Activated effector memory CD4-positive, alpha-beta T cell treated with anti-CD3 and anti-CD28 coated beads, Interleukin-2, amount 50 U/mL, for 16 hours (primary cell): Measurements from ENCODE around the gene OSBPL8.
"Not testable (repeated sequence)": the region's sequence is repeated elsewhere in the genome, so short reads cannot be mapped to it uniquely, and the experiment has no call there.

ENCODE experiments used
- DNase-seq: peaks from one replicate; pipeline ENCODE4 v3.0.0-alpha.2; 2020

Gene OSBPL8

DNA sequence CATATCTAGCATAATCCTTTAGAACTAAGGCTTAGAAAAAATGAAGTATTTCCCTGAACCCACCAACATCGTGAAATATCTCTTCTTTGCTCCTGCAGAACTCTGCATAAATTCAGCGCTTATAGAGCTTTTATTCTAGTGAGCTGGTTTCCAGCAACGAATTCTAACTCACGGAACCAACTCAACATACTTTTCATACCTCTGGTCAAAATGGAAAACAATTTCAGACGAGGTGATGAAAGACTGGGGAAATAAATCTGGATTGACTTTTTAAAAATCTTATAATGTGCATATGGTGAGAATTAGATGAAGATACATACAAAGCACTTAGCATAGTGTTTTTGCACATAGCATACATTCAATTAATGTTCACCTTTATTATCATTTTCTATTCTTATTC is 148.8 kb downstream of the OSBPL8 start:
- DNase-seq = no peak

DNA sequence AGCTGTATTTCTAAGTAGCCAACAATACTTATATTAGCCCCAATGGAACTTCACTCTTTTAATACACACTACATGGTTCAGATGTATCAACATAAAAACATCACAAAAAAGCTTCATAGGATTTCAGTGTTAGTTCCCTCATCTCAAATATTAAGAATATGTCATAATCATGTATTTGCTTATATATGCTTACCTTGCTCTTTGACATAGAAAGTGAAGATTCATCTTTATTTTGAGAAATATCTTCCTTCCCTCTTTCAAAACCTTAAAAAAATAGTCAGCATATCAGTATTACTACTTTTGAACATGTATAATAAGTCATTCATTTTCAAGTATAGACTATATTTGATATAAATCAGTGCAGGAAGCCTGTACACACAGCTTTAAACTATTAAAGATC is 149.2 kb downstream of the OSBPL8 start:
- no peak for DNase-seq

DNA sequence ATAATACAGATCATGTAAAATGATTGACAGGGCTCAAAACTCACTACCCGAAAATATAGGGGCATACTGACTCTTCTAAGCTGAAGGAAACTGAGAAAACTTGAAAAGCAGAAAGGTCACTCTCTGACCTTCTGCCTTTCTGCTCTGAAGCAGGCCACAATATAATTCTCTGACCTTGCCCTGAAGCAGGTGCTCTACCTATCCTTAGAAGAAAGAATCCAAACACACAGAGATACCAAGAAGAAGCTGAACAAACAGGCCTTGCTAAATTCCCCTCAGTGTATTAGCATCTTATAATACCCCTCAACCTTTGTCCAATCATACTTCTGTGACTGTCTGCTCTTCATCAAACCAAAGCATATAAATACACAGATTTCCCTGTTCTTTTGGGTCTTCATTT is 150.5 kb downstream of the OSBPL8 start:
- no peak for DNase-seq

DNA sequence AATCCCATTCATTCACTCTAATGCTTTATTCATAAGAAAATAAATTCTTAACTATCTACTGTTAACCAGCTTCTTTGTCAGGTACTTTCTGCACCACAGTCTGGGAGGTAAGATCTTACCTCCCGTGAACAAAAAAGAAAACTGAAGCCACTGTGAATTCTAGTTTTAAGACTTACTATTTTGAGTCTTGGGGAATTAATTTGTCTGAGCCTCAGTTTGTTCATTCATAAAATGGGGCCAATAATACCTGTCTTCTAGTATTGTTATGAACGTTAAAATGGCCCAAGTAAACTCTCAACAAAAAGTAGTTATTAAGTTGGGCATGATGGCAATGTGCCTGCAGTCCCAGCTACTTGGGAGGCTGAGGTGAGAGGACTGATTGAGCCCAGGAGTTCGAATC is 151.9 kb downstream of the OSBPL8 start:
- DNase-seq = no peak

DNA sequence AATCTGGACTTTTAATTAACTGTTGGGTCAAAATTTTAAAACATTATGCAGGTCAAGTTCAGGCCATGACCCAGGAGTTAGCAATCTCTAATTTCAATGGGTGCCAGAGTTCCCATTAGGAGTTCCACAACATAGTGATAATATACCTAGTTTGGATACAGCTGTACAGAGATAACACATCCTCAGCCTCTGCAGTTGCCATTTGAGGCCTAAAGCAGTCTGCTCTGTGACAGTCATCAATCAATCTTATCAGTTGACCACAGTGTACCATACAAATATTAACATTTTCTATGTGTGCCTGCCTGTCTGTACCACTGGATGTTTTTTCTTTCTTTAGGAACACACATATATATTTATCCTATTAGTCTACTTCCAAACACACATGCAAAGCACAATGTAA is 157.3 kb downstream of the OSBPL8 start:
- no peak for DNase-seq

DNA sequence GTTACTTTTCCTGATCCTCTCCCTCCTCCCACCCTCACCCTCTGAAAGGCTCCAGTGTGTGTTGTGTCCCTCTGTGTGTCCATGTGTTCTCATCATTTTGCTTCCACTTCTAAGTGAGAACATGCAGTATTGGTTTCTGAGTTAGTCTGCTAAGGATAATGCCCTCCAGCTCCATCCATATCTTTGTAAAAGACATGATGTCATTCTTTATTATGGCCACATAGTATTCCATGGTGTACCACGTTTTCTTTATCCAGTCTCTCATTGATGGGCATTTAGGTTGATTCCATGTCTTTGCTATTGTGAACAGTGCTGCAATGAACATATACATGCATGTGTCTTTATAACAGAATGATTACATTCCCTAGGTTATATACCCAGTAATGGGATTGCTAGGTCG is 159.4 kb downstream of the OSBPL8 start:
- DNase-seq = no peak

DNA sequence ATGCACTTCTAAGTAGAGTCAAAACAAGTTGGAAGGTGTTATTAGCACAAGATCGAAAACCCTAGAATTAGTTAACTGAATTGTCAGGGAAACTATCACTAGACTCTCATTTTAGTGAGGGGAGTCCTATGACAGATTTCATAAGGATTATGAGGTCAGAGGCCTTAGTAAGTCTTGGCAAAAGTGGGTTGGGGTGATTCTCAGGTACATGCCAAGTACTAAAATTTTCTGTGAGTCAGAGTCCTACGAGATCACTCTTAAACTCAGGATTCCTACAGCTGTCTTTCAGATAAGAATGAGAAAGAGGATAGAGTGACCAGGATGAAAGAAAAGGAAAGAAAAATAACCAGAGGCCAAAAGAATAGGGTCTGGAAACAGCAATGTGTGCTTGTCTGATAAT is 160.5 kb downstream of the OSBPL8 start:
- DNase-seq = no peak

DNA sequence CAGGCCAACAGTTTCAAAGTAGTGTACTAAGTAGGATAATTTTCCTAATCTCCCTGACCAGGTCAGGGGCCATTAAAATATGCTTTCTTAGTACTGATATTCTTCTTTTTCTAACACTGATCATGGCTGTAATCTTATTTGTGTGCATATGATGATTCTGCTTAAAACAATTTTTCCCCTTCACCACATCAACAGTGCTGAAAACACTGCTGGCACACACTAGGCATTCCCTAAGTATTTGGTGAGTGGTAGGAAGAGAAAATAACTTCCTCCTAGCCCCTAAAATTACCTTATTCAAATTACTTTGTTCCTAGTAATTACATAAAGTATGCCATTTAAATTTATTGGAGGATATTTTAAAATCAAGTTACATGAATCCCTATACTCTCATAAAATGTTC is 161.5 kb downstream of the OSBPL8 start:
- DNase-seq = no peak

DNA sequence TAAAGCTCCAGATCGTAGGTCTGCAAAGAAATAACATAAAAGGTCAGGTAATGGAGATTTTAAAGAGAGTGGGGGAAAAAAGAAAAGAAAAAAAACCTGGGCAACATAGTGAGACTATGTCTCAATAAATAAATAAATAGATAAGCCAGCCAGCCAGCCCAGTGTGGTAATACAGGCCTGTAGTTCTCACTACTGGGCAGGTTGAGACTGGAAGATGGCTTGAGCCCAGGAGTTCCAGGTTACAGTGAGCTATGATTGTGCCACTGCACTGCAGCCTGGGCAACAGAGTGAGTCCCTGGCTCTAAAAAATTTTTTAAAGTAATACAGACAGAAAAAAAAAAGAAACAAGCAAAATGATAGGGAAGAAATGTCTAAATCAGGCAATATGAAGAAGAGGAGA is 168.1 kb downstream of the OSBPL8 start:
- no peak for DNase-seq

DNA sequence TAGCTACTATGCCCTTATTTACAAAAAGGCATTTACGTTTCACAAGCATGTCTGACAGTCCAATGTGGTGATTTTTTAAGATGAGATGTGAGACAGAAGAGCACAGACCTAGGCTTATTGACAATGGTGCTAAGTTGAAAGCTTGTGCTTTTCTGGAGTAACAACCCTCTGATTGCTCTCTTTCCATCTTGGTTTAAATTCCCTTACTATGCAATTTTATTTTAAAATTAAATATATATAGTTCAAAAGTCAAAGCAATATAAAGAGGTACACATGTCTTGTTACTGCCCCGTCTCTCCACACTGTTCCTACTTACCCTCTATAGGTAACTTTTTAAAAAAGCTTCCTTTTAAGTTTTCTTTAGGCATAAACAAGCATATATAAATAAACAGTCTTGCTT is 172.0 kb downstream of the OSBPL8 start:
- no peak for DNase-seq

DNA sequence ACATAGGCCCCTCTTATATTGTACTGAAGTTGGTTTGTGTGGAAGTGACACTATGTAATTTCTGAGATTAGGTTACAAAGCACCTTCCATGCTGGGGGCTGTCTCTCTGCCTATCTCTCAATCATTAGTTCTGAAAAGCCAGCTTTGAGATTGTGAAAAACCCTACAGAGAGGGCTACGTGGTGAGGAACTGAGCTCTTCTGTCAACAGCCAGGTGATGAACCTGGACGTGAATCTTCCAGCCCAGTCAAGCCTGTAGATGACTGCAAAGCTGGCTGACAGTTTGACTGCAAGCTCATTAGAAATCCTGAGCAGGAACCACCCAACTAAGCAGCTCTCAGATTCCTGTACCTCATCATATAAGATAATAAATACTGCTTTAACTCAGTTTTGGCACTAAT is 175.0 kb downstream of the OSBPL8 start:
- no peak for DNase-seq

DNA sequence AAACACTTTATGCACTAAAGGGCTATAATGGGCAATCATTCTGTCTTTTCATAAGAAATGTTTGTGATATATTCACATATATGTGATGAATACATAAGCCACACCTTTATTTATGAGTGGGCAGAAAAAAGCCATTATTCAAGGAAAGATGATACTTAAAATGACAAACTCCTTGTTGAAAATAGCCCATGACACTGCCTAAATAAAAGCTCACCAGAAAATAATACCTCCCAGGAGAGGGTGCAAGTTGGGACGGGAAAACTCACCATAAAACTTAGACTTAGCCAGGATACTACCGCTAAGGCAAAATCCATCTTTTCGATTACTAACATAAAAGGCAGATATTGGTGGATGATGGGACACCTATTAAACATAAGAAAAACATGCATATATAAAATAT is 175.6 kb downstream of the OSBPL8 start:
- no peak for DNase-seq

DNA sequence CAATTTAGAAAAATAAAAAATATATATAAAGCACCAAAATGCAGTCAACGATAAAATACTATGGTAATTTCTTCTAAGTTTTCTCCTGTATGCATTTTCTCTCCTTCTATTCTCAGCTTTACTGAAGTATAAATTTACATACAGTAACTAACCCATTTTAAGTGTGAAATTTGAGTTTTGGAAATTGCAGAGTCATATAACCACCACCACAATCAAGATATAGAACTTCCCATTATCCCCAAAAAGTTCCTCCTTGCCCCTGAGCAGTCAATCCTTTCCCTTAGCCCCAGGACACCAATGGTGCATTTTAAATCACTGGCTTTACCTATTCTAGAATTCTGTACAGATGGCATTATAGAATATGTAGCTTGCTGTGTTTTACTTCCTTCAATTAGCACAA is 180.3 kb downstream of the OSBPL8 start:
- DNase-seq = no peak

DNA sequence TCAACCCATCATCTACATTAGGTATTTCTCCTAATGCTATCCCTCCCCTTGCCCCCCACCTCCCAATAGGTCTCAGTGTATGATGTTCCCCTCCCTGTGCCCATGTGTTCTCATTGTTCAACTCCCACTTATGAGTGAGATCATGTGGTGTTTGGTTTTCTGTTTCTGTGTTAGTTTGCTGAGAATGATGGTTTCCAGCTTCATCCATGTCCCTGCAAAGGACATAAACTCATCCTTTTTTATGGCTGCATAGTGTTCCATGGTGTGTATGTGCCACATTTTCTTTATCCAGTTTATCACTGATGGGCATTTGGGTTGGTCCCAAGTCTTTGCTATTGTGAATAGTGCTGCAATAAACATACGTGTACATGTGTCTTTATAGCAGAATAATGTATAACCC is 182.7 kb downstream of the OSBPL8 start:
- DNase-seq = not testable (repeated sequence)

DNA sequence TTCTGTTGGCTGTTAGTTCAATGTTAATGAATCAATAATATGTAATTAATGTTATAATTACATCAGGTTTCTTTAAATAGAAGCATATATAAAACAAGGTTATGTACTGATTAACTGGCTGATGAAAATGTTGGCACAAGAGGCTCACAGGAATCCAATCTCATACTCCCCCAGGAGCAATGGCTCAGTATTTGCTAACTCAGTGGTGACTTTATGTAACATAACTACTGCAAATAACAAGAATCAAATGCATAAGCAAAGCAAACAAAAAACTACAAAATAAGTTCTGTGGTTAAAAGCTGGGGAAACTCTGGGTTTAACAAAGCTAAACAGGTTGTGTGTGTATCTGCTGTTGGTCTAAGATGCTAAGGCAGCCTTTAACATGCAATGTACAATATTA is 183.6 kb downstream of the OSBPL8 start:
- no peak for DNase-seq

DNA sequence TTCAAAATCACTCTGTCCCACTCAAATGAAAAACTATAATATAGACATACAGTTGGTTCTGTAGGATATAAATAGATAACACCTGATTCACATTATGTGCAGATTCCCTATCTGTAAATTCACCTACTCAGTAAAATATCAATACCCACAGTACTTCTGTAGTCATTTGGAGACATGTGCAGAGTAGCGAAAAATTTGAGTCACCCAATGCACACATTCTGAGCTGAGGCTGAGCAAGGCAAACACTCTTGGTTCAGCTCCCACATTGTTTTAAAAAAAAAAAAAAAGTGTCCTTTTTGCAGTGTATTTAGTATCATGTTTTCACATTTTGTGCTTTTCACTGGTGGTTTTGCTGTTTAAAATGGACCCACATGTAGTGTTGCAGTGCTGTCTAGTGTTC is 184.1 kb downstream of the OSBPL8 start:
- no peak for DNase-seq

DNA sequence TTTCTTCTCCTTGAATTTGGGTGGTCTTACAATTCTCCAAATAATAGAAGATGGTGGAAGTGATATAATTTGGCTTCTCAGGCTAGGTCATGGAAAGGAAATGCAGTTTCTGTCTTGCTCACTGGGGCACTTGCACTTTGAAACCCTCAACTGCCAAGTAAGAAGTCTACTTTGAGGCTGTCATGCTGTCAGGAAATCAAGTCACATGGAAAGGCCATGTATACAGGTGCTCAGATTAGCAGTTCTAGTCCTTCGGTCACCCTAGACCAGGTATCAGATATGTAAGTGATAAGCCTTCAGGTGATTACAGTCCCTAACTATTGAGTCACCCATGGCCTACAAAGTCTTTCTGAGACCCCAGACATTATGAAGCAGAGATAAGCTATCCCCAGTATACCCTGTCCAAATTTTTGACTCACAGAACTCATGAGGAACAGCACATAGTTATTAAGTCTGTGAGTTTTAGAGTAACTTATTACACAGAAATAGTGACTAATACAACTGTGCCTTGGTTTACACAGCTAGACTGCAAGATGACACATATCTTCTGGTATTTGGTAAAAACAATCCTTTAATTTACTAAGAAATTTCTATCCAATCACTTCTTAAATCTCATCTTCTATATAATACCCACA is 185.1 kb downstream of the OSBPL8 start:
- DNase-seq = no peak

DNA sequence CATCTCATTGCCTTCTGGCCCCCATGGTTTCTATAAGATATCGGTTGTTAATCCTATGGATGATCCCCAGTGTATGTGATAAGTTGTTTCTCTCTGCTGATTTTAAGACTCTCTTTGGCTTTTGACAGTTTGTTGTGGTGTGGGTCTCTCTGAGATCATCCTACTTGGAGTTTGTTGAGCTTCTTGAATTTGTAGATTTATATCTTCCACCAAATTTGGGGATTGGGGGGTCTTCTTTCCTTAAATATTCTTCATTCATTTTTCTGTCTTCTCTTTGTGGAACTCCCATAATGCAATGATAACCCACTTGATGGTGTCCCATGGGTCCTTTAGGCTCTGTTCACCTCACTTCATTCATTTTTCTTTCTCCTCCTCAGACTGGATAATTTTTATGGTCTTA is 191.3 kb downstream of the OSBPL8 start:
- DNase-seq = no peak

DNA sequence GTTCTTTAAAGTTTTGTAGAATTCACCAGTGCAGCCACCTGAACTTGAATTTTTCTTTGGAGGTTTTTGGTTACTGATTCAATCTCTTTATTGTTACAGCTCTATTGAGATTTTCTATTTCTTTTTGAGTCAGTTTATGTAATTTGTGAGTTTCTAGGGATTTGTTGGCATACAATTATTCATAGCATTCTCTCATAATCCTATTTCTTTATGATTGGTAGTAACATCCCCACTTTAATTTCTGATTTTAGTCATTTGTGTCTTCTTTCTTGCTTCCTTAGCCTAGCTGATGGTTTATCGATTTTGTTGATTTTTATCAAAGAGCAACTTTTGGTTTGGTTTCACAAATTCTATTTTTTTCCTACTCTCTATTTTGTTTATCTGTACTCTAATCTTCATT is 193.4 kb downstream of the OSBPL8 start:
- no peak for DNase-seq

DNA sequence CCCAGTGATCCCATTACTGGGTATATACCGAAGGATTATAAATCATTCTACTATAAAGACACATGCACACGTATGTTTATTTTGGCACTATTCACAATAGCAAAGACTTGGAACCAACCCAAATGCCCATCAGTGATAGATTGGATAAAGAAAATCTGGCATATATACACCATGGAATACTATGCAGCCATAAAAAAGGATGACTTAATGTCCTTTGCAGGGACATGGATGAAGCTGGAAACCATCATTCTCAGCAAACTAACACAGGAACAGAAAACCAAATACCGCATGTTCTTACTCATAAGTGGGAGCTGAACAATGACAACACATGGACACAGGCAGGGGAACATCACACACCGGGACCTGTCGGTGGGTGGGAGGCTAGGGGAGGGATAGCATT is 195.4 kb downstream of the OSBPL8 start:
- DNase-seq = not testable (repeated sequence)

DNA sequence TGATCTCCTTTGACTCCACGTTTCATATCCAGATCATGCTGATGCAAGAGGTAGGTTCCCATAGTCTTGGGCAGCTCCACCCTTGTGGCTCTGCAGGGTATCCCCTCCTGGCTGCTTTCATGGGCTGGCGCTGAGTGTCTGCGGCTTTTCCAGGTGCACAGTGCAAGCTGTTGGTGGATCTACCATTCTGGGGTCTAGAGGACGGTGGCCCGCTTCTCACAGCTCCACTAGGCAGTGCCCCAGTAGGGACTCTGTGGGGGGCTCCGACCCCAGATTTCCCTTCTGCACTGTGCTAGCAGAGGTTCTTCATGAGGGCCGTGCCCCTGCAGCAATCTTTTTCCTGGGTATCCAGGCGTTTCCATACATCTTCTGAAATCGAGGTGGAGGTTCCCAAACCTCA is 199.3 kb downstream of the OSBPL8 start:
- no peak for DNase-seq

DNA sequence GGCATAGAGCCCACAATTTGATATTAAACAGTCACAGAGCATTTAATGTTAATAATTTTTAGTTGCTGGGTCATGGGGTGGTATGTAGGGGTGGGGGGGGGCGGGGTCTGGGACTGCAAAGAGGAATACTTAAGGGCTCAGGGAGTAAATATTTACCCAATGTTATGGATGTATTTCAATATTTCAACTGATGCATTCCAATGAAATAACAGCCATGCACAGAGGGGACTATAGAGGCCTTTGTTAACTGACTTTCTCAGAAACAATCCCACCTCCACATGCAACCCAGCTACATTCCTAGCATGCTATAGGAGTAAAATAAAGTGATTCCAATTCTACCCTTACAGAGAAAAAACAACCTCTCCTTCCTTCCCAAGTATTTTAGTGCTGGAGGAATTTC is 203.5 kb downstream of the OSBPL8 start:
- DNase-seq = no peak

DNA sequence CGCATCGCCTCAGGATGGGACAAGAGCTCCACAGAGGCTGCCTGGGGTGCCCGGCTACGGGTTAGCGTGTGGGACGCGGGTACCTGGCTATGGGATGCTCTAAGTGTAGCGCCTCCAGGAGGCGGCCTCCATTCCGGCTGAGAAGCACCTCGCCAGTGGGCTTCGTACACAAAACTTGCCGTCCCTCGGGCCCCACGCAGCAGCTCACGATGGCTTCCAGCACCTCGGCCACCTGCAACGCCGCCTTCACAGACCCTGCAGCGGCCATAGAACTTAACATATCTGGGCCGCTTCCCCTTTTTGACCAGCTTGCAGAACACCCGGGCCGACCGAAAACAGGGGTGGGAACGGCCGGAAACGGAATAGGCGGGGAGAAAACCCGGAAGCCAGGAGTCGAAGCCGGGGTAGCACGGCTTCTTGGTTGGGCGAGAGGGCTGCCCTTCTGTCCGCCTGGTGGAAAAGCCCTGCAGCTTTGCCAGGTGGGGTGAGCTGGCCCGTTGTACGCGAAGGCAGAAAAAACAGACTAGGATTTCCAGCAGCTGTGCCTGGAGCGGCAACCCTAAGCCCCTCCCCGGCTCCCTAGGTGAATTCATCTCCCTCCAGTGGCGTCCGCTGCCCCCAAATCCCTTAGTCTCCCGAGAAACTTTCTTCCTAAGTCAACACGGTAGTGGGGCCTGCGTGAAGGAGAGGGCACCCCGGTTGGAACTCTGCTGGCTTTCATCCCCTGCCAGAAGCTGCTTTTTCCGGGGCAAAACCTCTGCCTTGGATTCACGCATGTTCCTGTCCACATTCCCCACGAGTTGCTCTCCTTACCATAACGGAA is 211.3 kb downstream of the OSBPL8 start, which contains the start of gene BBS10:
Gene BBS10 (minus strand): TSS at position 337 of the 823 bp plus-strand sequence. CDS start 57 bp downstream, at position 280.
- DNase-seq = peak; percentile 94

DNA sequence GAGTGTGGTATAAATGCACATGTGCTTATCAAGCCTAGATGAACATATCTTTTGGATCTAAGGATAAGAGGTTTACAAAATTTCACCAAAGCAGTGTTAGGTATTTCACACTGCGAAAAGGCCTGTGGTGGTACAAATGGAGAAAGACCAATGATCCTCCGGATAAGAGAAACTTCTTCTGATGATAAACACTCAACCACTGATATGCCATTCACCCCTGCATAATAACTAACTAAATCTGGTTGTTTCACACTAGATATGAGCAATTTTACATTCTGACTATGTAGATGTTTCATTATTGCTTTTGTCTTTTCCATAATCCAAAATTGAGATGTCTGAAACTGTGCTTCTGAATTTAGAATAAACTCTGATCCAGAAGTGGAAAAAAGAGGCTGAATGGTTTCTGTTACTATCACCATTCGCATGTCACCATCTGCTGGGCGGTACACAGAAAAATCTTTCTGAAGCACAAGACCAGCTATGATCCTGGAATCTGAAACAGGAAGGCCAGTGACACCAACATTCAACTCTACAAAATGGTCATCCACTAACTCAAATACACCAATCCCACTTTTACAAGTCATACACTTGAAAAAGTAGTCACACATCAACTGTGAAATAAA is 212.7 kb downstream of the OSBPL8 start:
- no peak for DNase-seq
